DMS79 (cell line): ENCODE data around the gene MYBPHL.
A peak's percentile ranks its signal among the peaks of the same experiment; 100 is the strongest.

Experiments
- DNase-seq: peaks from one replicate; lab custom pipeline; 2025; lab: John Stamatoyannopoulos, UW

The MYBPHL gene, protein sequence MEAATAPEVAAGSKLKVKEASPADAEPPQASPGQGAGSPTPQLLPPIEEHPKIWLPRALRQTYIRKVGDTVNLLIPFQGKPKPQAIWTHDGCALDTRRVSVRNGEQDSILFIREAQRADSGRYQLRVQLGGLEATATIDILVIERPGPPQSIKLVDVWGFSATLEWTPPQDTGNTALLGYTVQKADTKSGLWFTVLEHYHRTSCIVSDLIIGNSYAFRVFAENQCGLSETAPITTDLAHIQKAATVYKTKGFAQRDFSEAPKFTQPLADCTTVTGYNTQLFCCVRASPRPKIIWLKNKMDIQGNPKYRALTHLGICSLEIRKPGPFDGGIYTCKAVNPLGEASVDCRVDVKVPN

DNA sequence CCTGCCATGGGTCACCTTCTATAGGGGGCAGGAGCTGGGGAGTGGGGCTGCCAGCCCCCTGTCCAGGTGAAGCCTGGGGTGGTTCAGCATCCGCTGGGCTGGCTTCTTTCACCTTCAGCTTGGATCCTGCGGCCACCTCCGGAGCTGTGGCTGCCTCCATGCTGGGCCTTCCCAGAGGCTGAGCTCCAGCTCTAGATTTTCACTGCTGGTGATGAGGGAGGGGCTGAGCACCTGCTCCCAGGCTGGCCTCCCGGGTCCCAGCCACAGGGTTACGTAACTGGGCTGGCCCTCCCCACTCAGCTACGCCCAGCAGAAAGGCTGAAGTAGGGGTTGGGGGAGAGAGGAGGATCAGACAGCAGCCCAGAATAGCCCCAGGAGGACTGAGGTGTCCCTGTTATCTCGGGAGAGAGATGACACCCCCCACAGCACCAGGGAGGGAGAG, at the start of gene MYBPHL:
TSS of gene MYBPHL (minus strand) at position 180 of the 442 bp plus-strand sequence. CDS start at position 160, 20 bp downstream.
- no peak for DNase-seq

DNA sequence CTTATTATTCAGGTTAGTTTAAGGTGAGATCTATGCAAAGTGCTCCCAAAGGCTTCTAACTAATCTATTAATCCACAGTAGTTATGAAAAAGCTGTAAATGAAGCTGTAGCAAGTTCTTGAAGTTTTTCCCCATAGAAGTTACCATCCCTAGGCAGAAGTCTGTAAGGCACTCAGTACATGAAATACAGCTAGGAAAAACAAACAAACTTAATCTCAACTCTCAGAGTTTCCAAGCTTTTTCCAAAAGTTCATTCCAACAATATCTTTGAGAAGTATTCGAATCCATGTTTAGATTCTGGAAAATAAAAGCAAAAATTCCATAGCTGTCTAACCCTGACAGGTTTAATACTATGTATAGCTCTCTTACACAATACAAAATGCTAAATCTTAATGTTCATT, 49.7 kb upstream of the MYBPHL start:
- no peak for DNase-seq

GRCh38 chr1:109354929-109355328, 48.1 kb upstream of the MYBPHL start:
- DNase-seq: no peak

GRCh38 chr1:109351457-109351856, 44.6 kb upstream of the MYBPHL start:
- no peak for DNase-seq

GRCh38 chr1:109350655-109351054, 43.8 kb upstream of the MYBPHL start:
- DNase-seq: peak; percentile 5

DNA sequence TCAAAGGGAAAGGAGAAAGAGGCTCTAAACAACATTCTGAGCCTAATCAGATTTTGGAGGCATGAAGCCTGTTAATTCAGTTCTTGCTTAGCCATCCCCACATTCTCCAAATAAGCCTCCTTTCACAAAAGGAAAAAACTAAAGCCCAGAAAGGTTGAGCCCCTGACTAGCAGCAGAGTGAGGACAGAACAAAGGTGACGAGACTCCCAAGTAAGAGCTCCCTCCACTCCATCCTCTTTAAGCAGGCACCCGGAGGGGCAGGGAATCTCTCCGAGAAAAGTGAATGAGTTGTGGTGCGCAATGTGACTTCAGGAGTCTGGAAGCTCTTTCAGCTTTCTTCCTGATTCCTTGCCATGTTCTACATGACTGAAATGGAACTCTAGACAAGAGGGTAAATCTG, 43.4 kb upstream of the MYBPHL start:
- no peak for DNase-seq

- no peak for DNase-seq
Observed at GRCh38 chr1:109347511-109347910, 40.7 kb upstream of the MYBPHL start.

GRCh38 chr1:109341944-109342930, 35.4 kb upstream of the MYBPHL start:
- no peak for DNase-seq

DNA sequence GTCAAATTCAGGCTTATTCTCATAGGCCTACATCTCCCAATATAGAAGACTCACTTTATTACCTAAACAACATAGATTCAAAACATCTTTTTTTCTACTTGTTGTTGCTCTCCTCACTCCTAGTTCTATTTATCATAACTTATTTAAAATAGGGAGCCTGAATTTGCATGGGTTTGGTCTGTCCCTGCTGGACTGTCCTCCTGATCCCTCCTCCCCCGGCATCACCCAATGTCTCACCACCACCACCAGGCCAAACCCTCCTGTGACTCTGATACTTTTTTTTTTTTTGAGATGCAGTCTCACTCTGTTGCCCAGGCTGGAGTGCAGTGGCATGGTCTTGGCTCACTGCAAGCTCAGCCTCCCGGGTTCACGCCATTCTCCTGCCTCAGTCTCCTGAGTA, 31.8 kb upstream of the MYBPHL start:
- no peak for DNase-seq

DNA sequence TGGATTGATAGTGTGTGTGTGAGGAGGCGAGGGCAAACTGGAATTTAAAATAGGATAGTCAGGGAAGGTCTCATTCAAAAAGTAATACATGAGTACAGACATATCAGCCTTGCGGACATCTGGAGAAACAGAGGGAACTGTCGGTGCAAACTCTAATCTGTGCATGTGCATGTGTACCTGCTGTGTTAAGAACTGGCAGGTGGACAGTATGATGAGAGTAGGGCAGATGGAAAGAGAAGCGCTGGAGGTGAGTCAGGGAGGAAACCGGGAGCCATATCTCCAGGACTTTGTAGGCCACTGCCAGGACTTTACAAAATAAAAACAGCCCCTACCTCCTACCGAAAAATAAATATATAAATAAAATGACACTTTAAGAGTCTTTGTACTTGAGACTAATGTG, 31.3 kb upstream of the MYBPHL start:
- DNase-seq: no peak

DNA sequence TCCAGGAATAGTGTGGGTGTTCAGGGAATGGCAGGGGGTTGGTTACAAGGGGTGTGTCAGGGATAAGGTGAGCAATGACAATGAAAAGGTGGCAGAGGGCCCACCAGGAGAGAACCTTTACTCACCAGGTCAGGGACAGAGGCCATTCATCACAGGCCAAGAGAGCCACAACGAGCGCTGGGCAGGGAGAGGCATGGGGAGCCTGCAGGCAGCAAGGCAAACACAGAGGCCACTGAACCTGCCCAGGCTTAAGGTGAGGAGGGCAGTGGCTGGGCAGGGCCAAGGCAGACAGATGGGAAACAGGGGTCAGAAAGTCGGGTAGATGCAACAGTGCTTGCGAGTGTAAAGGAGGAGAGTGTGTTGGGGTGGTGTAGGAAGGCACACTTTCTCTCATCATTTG, 28.3 kb upstream of the MYBPHL start:
- DNase-seq: no peak

- no peak for DNase-seq
Observed at GRCh38 chr1:109331113-109331512, 24.3 kb upstream of the MYBPHL start.

DNA sequence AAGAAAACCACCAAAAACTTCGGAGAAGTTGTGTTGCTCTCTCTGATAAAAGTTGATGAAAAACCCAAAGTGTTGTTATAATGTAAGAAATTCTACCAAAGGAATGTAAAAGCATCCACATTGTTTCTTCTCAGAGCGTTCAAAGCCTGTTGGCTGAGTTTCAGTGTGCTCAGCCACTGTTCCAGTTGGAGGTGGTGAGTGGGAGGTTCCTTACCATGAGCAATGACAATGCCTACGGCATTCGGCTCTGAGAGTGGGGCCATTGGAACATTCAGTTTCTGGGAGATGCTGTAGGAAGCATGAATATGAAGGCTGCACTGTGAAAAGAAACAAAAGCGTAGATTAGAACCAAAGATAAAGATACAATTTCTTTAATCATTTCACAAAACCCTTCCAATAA, 20.5 kb upstream of the MYBPHL start:
- DNase-seq: no peak

- DNase-seq: no peak
Observed at GRCh38 chr1:109322974-109323373, 16.2 kb upstream of the MYBPHL start.

- no peak for DNase-seq
Observed at GRCh38 chr1:109319114-109319513, 12.3 kb upstream of the MYBPHL start.

- no peak for DNase-seq
Observed at GRCh38 chr1:109316506-109316905, 9.7 kb upstream of the MYBPHL start.

- DNase-seq: no peak
Observed at GRCh38 chr1:109315288-109315687, 8.5 kb upstream of the MYBPHL start.

DNA sequence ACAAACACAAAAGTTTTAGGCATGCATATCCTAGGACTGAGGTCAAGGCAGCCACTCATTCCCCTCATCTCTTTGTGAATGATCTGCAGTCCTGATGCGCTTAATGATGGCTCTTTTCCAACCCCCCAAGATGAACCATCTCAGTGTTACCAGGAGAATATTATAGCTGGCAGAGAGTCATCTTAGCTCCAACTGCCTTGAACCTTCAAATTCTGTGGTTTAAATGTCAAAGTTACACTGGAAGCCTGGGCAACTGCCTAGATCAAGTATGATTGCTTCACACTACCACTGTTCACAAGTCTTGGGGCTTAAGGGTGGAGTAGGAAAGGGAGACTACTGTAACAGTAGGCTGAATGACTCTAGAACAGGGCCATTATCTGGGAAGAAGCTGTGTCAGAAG, 8.0 kb upstream of the MYBPHL start:
- no peak for DNase-seq

DNA sequence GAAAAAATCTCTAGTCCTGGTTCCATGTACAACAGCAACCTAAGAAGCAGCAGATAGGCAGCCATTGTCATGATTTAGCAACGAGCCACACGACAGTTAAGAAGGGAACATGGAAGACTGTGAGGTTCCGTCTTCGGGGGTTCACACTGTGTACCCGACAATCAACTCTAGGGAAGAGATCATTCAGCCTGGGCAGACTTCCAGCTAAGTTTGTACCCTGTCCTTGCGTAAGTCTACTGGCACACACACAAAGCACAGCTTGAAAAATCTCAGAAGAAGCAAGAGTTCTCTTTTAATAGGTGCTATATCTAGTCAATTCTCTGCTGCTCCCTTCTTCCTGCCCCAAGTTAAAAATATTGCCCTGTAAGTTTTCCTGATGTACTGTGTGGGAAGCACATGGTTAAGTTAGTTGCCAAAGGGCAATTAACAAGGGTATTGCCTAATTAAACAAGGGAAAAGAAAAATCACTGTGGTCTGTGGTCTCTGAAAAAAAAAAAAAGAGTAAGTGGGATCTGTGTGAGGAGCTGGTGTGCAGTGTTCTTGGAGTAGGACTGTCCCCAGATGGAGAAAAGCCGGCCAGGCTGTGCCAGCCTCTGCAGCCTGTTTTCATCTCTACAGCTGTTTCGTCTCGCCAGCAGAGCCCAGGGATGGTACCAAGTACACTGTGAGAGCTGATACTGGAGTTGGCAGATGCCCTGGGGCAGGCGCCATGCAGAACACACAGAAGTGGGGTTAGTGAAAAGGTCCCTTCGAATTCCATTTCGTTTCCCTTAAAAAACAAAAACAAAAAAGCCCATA, 6.4 kb upstream of the MYBPHL start:
- DNase-seq: no peak

- DNase-seq: no peak
Observed at GRCh38 chr1:109312246-109312645, 5.4 kb upstream of the MYBPHL start.

DNA sequence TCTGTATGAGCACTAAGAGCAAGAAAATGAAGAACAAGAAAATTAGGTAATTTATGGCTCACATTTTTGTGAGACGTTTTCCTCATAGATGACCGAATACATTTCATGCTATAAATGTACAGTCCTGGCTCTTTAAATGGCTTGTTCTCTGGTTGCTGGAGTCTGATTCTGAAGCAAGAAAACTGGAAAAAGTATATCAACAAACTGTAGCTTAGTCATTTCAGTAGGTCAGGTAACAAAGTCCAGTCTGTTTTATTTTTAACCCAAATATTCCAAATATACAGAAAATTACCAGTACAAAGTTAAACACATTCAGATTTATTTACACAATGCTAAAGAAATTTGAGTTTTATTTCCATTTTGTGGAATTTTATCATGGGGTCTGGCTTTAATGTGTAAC, 2.5 kb upstream of the MYBPHL start:
- DNase-seq: no peak
